C4-2B (cell line): ENCODE results near the gene RASGRF2.

ENCODE experiments used
- CTCF ChIP-seq: fragments of 450-650 bp; conservative IDR thresholded peaks from 2 replicates; pipeline ENCODE4 v1.5.1; 2017; ENCODE audit warnings: mild to moderate bottlenecking
- ZFX ChIP-seq: fragments of 450-650 bp; IDR thresholded peaks from 2 replicates; pipeline ENCODE4 v1.6.1; 2017

DNA sequence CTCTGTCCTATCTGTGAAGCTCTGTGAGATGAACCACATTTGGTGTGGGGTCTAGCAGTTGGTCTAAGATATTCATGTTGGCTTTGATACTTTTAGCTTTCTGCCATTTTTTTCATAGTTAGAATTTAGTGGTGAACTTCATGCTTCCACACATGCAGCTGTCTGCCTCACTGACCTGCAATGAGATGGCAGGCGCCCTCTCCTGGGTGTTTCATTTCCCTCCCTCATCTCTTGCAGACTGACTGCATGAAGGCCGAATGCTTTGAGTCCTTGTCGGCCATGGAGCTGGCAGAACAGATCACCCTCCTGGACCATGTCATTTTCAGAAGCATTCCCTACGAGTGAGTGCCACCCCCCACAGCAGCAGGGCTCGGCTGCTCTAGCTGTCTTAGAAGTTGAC is 246.8 kb downstream of the RASGRF2 start:
- TF ChIP-seq CTCF (peak; percentile 43), ZFX (no peak)
